Astrocyte of the hippocampus (primary cell): ENCODE measurements around the gene VAC14.

Experiments used
- DNase-seq: peaks from one replicate; pipeline ENCODE4 v3.0.0; 2011; ENCODE audit warnings: low read depth, low spot score

Gene VAC14

DNA sequence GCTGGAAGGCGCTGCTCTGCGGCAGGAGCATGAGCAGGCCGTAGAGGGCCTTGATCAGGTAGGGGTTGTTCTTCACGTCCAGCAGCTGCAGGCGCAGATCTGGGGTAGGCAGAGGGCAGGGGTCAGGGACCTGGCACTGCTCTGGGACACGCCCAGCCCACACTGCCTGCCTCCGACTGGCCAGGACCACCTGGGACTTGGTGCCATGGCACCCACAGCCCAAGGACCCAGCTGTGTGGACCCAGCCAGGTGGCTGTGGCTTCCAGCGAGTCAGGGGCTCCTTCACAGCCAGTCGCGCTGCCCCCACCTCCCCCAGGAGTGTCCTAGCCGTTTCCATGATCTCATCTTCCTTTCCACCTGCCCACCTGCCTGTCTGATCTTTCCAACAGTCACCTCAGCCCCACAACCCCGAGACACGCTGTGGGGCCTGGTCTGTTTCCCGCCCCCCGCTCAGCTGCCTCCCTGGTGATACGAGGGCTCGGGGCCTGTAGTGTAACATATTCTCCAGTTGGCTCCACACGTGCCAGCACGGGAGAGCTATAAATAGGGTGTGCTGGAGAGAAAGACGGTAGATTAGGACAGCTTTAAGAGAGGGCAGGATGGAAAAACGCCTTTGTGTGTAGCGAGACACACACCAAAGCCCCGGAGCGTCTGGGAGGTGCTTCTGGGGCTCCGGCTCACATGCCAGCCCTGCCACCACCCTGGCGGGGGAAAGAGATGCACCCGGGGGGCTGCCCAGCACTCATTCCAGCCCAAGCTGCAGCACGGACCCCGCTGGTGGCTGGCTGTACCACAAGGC, 107.9 kb downstream of the VAC14 start:
- DNase-seq: no peak

DNA sequence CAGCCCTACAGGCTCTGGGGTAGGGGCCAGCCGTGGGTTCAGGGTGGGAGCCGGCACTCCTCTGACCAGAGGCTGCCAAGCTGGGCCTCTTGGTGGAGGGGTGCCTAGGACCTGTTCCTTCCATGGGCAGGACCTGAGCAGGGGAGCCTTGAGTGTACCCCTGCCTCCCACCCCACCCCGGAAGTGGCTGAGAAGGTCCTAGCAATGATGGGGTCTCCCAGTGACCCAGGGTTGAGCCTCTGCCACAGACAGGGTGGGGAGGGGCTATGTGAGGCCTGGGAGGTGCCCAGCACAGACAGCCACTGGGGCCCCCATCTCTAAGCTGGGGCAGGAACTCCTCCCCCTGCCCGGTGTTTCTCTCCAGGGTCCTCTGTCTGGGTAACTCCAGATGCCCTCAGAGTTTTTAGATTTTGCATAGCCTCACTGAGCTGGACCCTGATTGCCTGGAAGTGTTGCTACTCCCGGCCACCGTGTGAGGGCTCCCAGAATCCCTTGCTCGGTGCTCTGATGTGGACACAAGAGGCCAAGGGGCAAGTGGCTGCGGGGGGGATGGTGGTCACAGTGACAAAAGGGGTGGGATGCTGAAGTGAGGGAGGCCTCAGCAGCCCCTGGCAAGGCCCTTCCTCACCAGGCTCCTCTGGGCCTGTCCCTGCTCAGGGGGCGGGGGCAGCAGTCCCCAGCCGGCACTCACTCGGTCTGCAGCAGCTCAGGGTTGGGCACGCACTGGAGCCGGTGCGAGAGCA, 108.7 kb downstream of the VAC14 start:
- DNase-seq: no peak

DNA sequence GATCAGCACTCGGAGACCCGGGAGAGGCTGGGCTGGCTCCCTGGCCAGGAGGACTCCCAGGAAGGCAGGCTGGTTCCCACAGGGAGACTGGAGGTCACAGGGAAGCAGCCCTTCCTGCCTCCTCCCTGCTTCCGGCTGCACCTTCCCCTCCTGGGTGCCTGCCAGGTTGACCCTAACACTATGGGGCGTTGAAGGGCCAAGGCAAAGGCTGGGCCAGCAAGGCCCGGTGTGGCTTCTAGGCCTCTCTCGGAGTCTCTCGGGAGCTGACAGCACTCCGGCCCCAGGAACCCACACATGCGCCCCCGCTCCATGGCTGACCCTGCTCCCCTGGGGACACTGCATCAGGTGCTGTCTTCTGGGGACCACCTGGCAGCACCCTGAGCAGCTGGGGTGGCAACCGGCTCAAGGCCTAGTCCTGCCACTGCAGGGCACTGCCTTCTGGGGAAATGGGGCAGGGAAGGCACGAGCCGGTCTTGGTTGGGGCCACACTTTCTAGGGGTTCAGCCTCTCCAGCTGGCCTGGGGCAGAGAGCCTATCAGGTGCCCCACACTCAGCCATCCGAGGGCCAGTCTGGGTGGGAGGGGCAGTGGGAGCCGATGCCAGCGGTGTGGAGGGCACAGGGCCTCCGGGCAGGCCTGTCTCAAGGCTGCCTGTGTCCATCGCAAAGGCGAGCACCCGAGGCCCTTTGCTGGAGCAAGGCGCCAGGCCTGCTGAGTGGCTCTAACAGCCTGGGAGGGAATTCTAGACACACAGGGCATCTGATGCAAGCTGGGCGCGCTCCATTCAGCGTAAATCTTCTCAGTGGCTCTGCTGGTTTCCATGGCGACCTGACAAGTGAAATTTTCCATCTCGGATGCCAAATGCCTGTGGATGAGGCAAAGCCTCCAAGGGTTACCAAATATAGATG, 109.5 kb downstream of the VAC14 start:
- DNase-seq: peak; percentile 99

- no peak for DNase-seq
Observed at GRCh38 chr16:70689970-70690891, 110.7 kb downstream of the VAC14 start.

- no peak for DNase-seq
Observed at GRCh38 chr16:70689035-70689969, 111.7 kb downstream of the VAC14 start.

GRCh38 chr16:70688246-70688742, 112.7 kb downstream of the VAC14 start:
- peak; percentile 67 for DNase-seq

DNA sequence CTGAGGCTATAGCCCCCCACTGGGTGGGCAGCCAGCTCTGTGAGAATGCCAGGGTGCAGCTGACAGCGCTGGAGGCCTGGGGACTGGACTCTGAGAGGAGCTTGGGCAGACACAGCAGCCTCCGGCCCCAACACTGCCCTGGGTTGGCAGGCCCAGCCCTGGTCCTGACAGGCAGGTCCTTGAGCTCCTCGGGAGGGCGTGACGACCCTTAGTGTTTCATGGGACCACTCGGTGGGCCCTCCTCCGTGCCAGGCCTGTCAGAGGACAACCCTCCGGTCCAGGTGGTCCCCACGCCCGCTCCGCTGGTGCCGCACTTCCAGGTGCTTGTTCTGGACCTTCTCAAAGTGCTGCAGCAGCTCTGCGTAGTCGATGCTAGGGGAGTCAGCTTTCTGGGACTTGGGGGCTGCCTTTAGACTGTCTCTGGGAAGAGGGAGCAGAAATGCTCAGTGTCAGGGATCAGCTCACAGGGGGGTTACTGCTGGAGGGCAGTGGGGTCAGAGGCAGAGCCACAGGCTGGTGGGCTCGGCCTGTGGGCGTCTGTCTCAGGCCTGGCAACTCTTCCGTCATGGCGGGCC, 113.2 kb downstream of the VAC14 start:
- no peak for DNase-seq

GRCh38 chr16:70687102-70687511, 113.9 kb downstream of the VAC14 start:
- DNase-seq: no peak

DNA sequence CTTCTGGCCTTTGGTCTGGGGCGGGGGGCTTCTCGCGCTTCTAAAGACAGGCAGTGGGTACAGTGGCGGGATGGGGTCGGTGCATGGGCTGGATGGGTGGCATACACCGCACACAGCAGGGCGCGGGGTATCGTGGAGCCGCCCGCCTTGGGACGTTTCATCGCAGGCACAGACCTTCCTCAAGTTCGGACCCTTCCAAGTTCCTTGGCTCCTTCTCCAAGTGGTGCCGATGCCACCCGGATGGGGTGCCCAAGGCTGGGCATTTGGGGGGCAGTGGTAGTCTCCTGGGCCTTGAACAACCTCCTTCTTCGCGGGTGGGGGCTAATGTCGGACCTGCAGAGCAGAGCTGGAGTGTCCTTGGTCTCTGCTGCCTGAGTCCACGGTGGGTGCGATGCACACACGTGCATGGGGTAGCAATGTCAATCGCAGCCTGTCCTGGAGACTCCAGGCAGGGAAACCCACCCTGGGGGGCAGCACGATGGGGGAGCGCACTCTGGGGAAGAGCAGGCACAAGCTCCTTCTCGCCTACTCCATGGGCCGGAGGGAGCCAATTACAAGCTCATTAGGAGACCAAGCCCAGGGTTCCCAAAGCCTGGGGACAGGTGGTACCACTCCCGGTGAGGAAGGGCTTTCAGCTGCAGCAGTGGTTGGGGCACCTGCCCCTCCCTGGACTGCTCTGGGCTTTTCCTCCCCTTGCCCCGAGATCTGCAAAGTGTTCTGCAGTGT, 114.4 kb downstream of the VAC14 start:
- no peak for DNase-seq

DNA sequence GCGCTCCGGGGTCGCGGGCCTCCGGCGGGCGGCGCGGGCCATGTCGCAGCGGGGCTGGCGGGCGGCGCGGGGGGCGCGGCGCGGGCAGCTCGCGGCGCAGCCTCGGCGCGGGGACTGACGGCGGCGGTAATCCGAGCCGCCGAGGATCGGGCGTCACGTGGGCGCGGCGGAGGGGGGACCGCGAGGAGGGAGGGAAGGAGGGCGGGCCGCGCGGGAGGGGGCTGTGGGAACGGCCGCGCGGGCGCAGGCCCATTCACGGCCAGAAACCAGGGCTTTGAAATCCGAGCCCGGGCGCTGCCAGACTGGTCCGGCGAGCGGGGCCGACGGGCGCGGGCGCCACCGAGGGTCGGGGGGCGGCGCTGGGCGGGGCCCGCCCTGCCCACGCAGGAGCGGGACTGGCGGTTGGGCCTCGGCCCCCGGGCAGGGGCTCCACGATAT, 115.0 kb downstream of the VAC14 start, which contains the start of gene MTSS2:
Gene MTSS2 (minus strand): TSS at position 116 of the 438 bp plus-strand sequence. CDS start 262 bp downstream, outside the sequence.
- peak; percentile 97 for DNase-seq

GRCh38 chr16:70685061-70685937, 115.7 kb downstream of the VAC14 start:
- peak; percentile 42 for DNase-seq

GRCh38 chr16:70684146-70685060, 116.6 kb downstream of the VAC14 start:
- DNase-seq: peak; percentile 36

GRCh38 chr16:70683146-70683944, 117.6 kb downstream of the VAC14 start:
- no peak for DNase-seq

- DNase-seq: no peak
Observed at GRCh38 chr16:70682239-70683145, 118.5 kb downstream of the VAC14 start.
